H1 (cell line): Measurements from ENCODE around the gene LIMK1. TPM values are rescaled to one million over a fixed set of nuclear protein-coding genes. Genes with fewer than 3 reads are reported as not detected.

Source experiments
- CTCF ChIA-PET: fragments of 300-600 bp; sonication (Branson Sonifier 250); formaldehyde crosslinking; loops from one replicate; lab custom pipeline; 2021; ENCODE audit not compliant: partially characterized antibody; lab: Charles Lee
- POLR2A ChIA-PET: fragments of 300-600 bp; sonication (Branson Sonifier 250); formaldehyde crosslinking; loops from one replicate; lab custom pipeline; 2021; ENCODE audit warnings: inconsistent platforms; ENCODE audit not compliant: partially characterized antibody; lab: Charles Lee
- DNase-seq, 2 experiments: peaks; one replicate each; pipeline versions ENCODE4 v3.0.0 to v3.0.0-alpha.2; 2010 to 2022; ENCODE audit warnings: low spot score in 2 of 2, low read depth in 1 of 2, mixed read lengths in 1 of 2
- FAIRE-seq: peaks from 2 replicates; lab custom pipeline; 2011; peaks lifted over from hg19 to GRCh38; lab: Jason Lieb, UNC
- H2AFZ ChIP-seq: 2 replicates; pipeline ENCODE4 v1.8.1; 2012; ENCODE audit warnings: low read length, inconsistent platforms
- H2AK5ac ChIP-seq: 2 replicates; pipeline ENCODE4 v1.6.1; 2013; ENCODE audit warnings: low read depth, low read length
- H2BK120ac ChIP-seq: replicated peaks from 2 replicates; pipeline ENCODE3; 2013; ENCODE audit warnings: low read depth, low read length, inconsistent platforms
- H2BK12ac ChIP-seq: 2 replicates; pipeline ENCODE4 v1.6.1; 2013; ENCODE audit warnings: low read depth, low read length
- H2BK15ac ChIP-seq: 2 replicates; pipeline ENCODE4 v1.6.1; 2013; ENCODE audit warnings: low read length
- H2BK20ac ChIP-seq: 2 replicates; pipeline ENCODE4 v1.6.1; 2013; ENCODE audit warnings: low read length
- H2BK5ac ChIP-seq: 2 replicates; pipeline ENCODE4 v1.6.1; 2013; ENCODE audit warnings: low read depth, low read length
- H3K14ac ChIP-seq: 2 replicates; pipeline ENCODE4 v1.6.1; 2013; ENCODE audit warnings: inconsistent platforms; ENCODE audit not compliant: insufficient read length
- H3K18ac ChIP-seq: 2 replicates; pipeline ENCODE4 v1.6.1; 2013; ENCODE audit warnings: low read length; ENCODE audit errors: extremely low read depth
- H3K23ac ChIP-seq: 2 replicates; pipeline ENCODE4 v1.6.1; 2013; ENCODE audit warnings: inconsistent platforms; ENCODE audit not compliant: insufficient read length
- H3K23me2 ChIP-seq: 2 replicates; pipeline ENCODE4 v1.6.1; 2013; ENCODE audit warnings: low read depth, low read length
- H3K27ac ChIP-seq: 2 replicates; pipeline ENCODE4 v1.6.1; 2011; ENCODE audit warnings: low read depth, low read length, inconsistent platforms
- H3K27me3 ChIP-seq, 4 experiments: replicated peaks in 1 of 4; 1 replicate in 1 of 4; 2 replicates in 3 of 4; pipeline versions ENCODE4 v1.6.1 to v1.8.1; 2011 to 2013; ENCODE audit warnings: low read length in 3 of 4, mild to moderate bottlenecking in 3 of 4, inconsistent platforms in 2 of 4, mixed read lengths in 2 of 4, moderate library complexity in 1 of 4; ENCODE audit not compliant: control insufficient read depth in 3 of 4, insufficient read depth in 3 of 4; ENCODE audit errors: extremely low read depth in 1 of 4
- H3K36me3 ChIP-seq, 4 experiments: 2 replicates each; pipeline versions ENCODE4 v1.6.1 to v1.8.1; 2011 to 2013; ENCODE audit warnings: mild to moderate bottlenecking in 4 of 4, low read length in 3 of 4, moderate library complexity in 2 of 4, control low read depth in 1 of 4, inconsistent platforms in 1 of 4; ENCODE audit not compliant: insufficient read depth in 4 of 4, control insufficient read depth in 2 of 4
- H3K4ac ChIP-seq: replicated peaks from 2 replicates; pipeline ENCODE3; 2013; ENCODE audit warnings: low read length, low read depth, mixed read lengths, inconsistent platforms; ENCODE audit not compliant: insufficient read length
- H3K4me1 ChIP-seq, 4 experiments: replicated peaks in 1 of 4; 1 replicate in 1 of 4; 2 replicates in 3 of 4; pipeline versions ENCODE4 v1.6.1 to v1.8.1; 2011 to 2013; ENCODE audit warnings: low read length in 3 of 4, inconsistent platforms in 2 of 4, mixed read lengths in 1 of 4; ENCODE audit not compliant: insufficient read depth in 4 of 4, control insufficient read depth in 3 of 4
- H3K4me2 ChIP-seq, 2 experiments: 2 replicates each; pipeline versions ENCODE4 v1.6.1 to v1.8.1; 2011 to 2013; ENCODE audit warnings: low read depth in 2 of 2, low read length in 2 of 2, control low read depth in 1 of 2, inconsistent platforms in 1 of 2, mild to moderate bottlenecking in 1 of 2; ENCODE audit not compliant: insufficient read depth in 1 of 2
- H3K4me3 ChIP-seq, 4 experiments: fragments of 200-600, 300-600 bp in 1 of 4; sonication (generic), shearing (Covaris generic), sonication (Bioruptor Twin) in 1 of 4; 2 replicates each; pipeline versions ENCODE4 v1.5.1 to v1.8.1; 2011 to 2016; ENCODE audit warnings: low read length in 4 of 4, low read depth in 3 of 4, control low read depth in 2 of 4, inconsistent platforms in 2 of 4, mild to moderate bottlenecking in 2 of 4, mixed read lengths in 1 of 4, moderate library complexity in 1 of 4; ENCODE audit not compliant: insufficient read depth in 2 of 4; ENCODE audit errors: extremely low read depth in 1 of 4
- H3K56ac ChIP-seq: replicated peaks from 2 replicates; pipeline ENCODE3; 2013; ENCODE audit warnings: low read depth, mild to moderate bottlenecking, mixed read lengths, low read length, inconsistent platforms; ENCODE audit not compliant: insufficient read length
- H3K79me1 ChIP-seq: 2 replicates; pipeline ENCODE4 v1.6.1; 2013; ENCODE audit warnings: low read depth, low read length, control low read depth
- H3K79me2 ChIP-seq, 2 experiments: 2 replicates each; pipeline versions ENCODE4 v1.6.1 to v1.8.1; 2012 to 2013; ENCODE audit warnings: low read length in 2 of 2, mild to moderate bottlenecking in 2 of 2, inconsistent platforms in 1 of 2; ENCODE audit not compliant: insufficient read depth in 2 of 2, control insufficient read depth in 1 of 2
- H3K9ac ChIP-seq, 4 experiments: replicated peaks in 1 of 4; 1 replicate in 1 of 4; 2 replicates in 3 of 4; pipeline versions ENCODE4 v1.6.1 to v1.8.1; 2011 to 2013; ENCODE audit warnings: low read depth in 3 of 4, low read length in 3 of 4, control low read depth in 2 of 4, mild to moderate bottlenecking in 2 of 4, moderate library complexity in 2 of 4, inconsistent platforms in 1 of 4; ENCODE audit errors: extremely low read depth in 1 of 4
- H3K9me3 ChIP-seq, 2 experiments: 2 replicates each; pipeline versions ENCODE4 v1.6.1 to v1.8.1; 2012 to 2013; ENCODE audit warnings: mild to moderate bottlenecking in 2 of 2, moderate library complexity in 2 of 2, control low read depth in 1 of 2, inconsistent platforms in 1 of 2, low read depth in 1 of 2, low read length in 1 of 2, mixed read lengths in 1 of 2; ENCODE audit not compliant: insufficient read depth in 2 of 2
- H4K20me1 ChIP-seq, 2 experiments: replicated peaks in 1 of 2; 2 replicates each; pipeline versions ENCODE3 to v1.8.1; 2011 to 2013; ENCODE audit warnings: inconsistent platforms in 2 of 2, low read length in 2 of 2, mild to moderate bottlenecking in 1 of 2; ENCODE audit not compliant: insufficient read depth in 2 of 2, control insufficient read depth in 1 of 2
- H4K5ac ChIP-seq: 2 replicates; pipeline ENCODE4 v1.6.1; 2013; ENCODE audit warnings: low read length, low read depth, mixed read lengths, inconsistent platforms; ENCODE audit not compliant: insufficient read length
- H4K8ac ChIP-seq: 2 replicates; pipeline ENCODE4 v1.8.0; 2013; ENCODE audit warnings: mild to moderate bottlenecking, moderate library complexity, low read length, inconsistent platforms; ENCODE audit not compliant: insufficient read depth; ENCODE audit errors: extremely low read depth
- H4K91ac ChIP-seq: replicated peaks from 2 replicates; pipeline ENCODE3; 2013; ENCODE audit warnings: low read length, mixed read lengths, inconsistent platforms; ENCODE audit not compliant: insufficient read length
- MAFK ChIP-seq: IDR thresholded peaks from 2 replicates; pipeline ENCODE4 v1.6.1; 2012; ENCODE audit warnings: low read depth, mild to moderate bottlenecking, improper control_type of control experiment, low read length
- SP1 ChIP-seq: IDR thresholded peaks from 2 replicates; pipeline ENCODE4 v1.6.1; 2011; ENCODE audit warnings: low read depth, low read length
- SP4 ChIP-seq: IDR thresholded peaks from 2 replicates; pipeline ENCODE4 v1.6.1; 2012; ENCODE audit warnings: low read length, inconsistent platforms
- WGBS, 2 experiments: shearing (Covaris generic) in 1 of 2; methylation state at CpG; one replicate each; pipeline versions ENCODE4 v1.1.6 to v1.1.7; 2013 to 2015; ENCODE audit warnings: low lambda C conversion rate in 2 of 2, mixed read lengths in 2 of 2, inconsistent platforms in 1 of 2, low coverage in 1 of 2, missing lambda C conversion rate in 1 of 2; ENCODE audit not compliant: insufficient replicate concordance in 2 of 2, insufficient coverage in 1 of 2, insufficient read length in 1 of 2; ENCODE audit errors: extremely low coverage in 1 of 2, missing lambda C conversion rate in 1 of 2; 5-methylcytosine and 5-hydroxymethylcytosine counted together
- polyA plus RNA-seq, 7 experiments: library from polyadenylated mRNA; depleted of rRNA in 3 of 7; stranded (reverse) in 5 of 7; unstranded in 2 of 7; fragments of >200 nt in 5 of 7; fragments of 200-250 nt in 2 of 7; gene quantifications; 1 replicate in 5 of 7; 2 replicates in 1 of 7; 4 replicates in 1 of 7; pipeline versions ENCODE4 v1.2.1 to v1.2.3, GENCODE V29; 2011 to 2013; ENCODE audit warnings: missing spikeins in 2 of 7, mixed read lengths in 2 of 7
- total RNA-seq: library from RNA; stranded (reverse); fragmentation: NEBNext Ultra II Directional; extraction: Animal tissue kit (Norgen Biotek cat#: 25700); gene quantifications from 2 replicates; pipeline ENCODE4 v1.2.1, GENCODE V29; 2021

LIMK1 gene
- total and polyA plus RNA-seq, 2 of the 8 experiments (the other 6 are each of a cell fraction or from before 2014, with no cell fraction given) = 93.5 to 108 TPM

DNA sequence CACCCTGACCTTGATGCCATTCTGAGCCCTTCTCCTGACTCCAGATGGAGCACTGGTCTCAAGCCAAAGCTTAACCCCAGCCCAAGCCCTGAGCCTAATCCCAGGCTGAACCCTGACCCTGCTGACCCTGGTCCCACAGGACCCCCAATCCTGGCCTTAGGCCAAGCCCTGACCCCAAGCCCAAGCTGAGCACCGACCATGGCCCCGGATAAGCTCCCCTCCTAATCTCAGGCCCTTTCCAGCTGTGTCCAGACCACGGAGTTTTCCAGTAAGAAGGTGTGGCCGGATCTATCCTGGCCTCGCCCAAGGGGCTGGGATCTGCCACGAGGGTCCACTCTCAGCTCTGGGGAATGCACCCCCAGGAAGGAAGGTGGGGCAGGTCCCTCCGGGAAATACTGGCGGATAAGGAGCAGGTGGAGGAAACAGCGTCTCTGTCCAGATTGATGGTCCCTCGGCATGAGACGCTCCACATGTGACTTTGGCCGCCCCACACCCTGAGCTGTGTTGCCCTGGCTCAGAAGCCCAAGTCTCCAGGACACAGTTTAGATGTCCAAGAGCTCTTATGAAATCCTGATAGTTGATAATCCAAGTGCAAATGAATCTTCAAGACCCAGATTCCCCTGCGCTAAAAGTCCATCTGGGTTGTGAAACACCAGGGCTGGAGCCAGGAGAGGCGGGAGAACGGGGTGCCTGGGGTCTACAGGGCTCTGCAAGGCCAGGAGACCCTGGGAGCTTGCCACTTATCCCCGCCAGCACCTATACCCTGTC lies 45.2 kb upstream of the LIMK1 start:
- Histone ChIP-seq H3K9ac (no peak overlapping the region), H3K36me3 (no peaks in the 10 kb centered on the region), H4K20me1 (no peaks in the 10 kb centered on the region), H4K8ac (no peak overlapping the region), H3K4me2 (no peak overlapping the region), H2BK15ac (no peak overlapping the region; the same call in 1 of the 2 replicates), H3K27me3 (no peaks in the 10 kb centered on the region), H4K91ac (no peak overlapping the region), H3K27ac (no peak overlapping the region), H3K9me3 (no peaks in the 10 kb centered on the region), H3K4me1 (peaks cover 0 to 17% (median 11%) of the 10 kb centered on the region in 4 experiments; a peak in 6 of 7 replicates), H3K23me2 (no peaks in the 10 kb centered on the region; the same call in 1 of the 2 replicates), H2BK12ac (no peak overlapping the region), H3K56ac (no peak overlapping the region), H4K5ac (no peak overlapping the region), H3K4ac (no peak overlapping the region), H3K79me1 (no peaks in the 10 kb centered on the region), H2BK20ac (no peak overlapping the region), H3K18ac (no peak overlapping the region), H2BK5ac (no peak overlapping the region), H3K14ac (no peak overlapping the region), H2AFZ (no peak overlapping the region), H3K4me3 (no peak overlapping the region), H2BK120ac (no peak overlapping the region), H2AK5ac (no peak overlapping the region), H3K79me2 (no peaks in the 10 kb centered on the region), H3K23ac (no peak overlapping the region)
- WGBS, 2 experiments = 90% methylated on average over 16 of the region's 16 CpGs; no CpG with 5 or more reads in 1 of the 2 experiments
- no peak for DNase-seq
- ChIA-PET POLR2A (interaction anchor here (1.0 to 2.1 kb wide), 2 partner anchors 9 to 11 kb away, joined by 3 to 5 read pairs; partner anchors contain the start of gene ELN), CTCF (interaction anchor here (0.6 to 6.5 kb wide), 11 partner anchors 9 to 625 kb away, joined by 3 to 58 read pairs (median 4); partner anchors contain the start of gene ELN)
- no peak for FAIRE-seq
- no peak for TF ChIP-seq SP1
- no peak for TF ChIP-seq SP4
- TF ChIP-seq MAFK = no peak
